Peyer's patch (tissue), 4 donors: ENCODE data around the gene GALNT17.

Experiments
- CTCF ChIP-seq, 6 experiments: fragments of 450-650 bp in 4 of 6; fragments of 200-600 bp in 2 of 6; sonication (generic) in 1 of 6; IDR thresholded peaks; one replicate each; pipeline ENCODE4 v1.5.1; 2017 to 2019; ENCODE audit warnings: antibody characterized with exemption in 6 of 6, mild to moderate bottlenecking in 3 of 6, moderate library complexity in 1 of 6
- POLR2A ChIP-seq, 2 donors: fragments of 450-650 bp; IDR thresholded peaks; one replicate each; pipeline ENCODE4 v1.5.1; 2017; ENCODE audit warnings: antibody characterized with exemption in 2 of 2, mild to moderate bottlenecking in 2 of 2, moderate library complexity in 2 of 2

DNA sequence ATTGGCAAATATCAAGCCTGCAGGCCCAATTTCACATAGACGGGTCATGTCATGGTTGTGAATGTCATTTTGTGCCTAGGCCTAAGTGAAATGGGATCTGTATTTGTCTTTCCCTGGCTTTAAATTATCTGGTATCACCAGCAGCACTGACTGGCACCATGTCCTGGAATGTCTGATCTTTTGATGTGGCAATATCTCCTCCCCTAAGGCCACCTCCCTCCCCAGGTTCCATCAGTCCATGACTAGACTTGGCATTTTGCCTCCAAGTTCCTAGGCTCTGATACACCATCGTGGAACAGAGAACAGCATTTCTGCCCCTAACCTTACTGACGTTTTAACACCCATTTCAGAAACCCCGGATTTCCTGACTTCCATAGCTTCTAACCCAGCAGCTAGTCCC is 513.9 kb downstream of the GALNT17 start:
- TF ChIP-seq CTCF (IDR thresholded peaks at IDR 0.05) (no peak), POLR2A (IDR thresholded peaks at IDR 0.05) (no peak)
